Subcutaneous adipose tissue (tissue), 4 donors: ENCODE data around the gene TXNRD2. TPM values are rescaled to one million over a fixed set of nuclear protein-coding genes. Genes with fewer than 3 reads are reported as not detected.

Source experiments
- total RNA-seq, 4 donors: library from RNA; depleted of rRNA; stranded (reverse); fragments of >200 nt; gene quantifications; one replicate each; pipeline ENCODE4 v1.1.0, GENCODE V29; 2016
- TF ChIP-seq, protein P1 (sequence below): fragments of 450-650 bp; IDR thresholded peaks from one replicate; pipeline ENCODE4 v1.5.1; 2016; ENCODE audit warnings: low read depth, mild to moderate bottlenecking, control low read depth, antibody characterized with exemption, moderate library complexity

Gene TXNRD2
- total RNA-seq, 4 donors from 2014 or later, result 11.1 to 28.4 (median 15.8) TPM

DNA sequence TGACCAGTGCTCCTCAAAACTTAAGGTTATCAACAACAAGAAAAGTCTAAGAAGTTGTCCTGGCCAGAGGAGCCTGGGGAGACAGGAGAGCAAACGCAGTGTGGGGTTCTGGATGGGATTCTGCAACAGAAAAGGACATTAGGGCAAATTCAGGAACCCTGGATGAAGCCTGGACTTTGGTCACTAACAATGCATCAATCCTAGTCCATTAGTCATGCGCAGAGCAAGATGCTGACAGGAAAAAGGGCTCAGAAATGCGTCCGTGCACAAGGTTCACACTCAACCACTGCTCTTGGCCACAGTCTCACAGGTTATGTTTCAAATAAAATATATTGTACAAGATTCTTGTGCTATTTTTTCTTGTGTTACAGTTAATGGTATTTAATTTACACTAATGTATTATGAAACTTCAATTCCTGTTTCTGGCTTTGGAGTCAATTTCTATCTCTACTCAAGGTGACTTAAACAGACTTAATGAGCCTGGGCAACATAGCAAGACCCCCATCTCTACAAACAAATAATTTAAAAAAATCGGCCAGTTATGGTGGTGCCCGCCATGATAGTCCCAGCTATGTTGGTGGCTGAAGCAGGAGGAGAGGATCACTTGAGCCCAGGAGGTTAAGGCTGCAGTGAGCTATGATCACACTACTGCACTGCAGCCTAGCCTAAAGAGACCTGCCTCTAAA lies 100.5 kb downstream of the TXNRD2 start:
- TF ChIP-seq, protein P1, sequence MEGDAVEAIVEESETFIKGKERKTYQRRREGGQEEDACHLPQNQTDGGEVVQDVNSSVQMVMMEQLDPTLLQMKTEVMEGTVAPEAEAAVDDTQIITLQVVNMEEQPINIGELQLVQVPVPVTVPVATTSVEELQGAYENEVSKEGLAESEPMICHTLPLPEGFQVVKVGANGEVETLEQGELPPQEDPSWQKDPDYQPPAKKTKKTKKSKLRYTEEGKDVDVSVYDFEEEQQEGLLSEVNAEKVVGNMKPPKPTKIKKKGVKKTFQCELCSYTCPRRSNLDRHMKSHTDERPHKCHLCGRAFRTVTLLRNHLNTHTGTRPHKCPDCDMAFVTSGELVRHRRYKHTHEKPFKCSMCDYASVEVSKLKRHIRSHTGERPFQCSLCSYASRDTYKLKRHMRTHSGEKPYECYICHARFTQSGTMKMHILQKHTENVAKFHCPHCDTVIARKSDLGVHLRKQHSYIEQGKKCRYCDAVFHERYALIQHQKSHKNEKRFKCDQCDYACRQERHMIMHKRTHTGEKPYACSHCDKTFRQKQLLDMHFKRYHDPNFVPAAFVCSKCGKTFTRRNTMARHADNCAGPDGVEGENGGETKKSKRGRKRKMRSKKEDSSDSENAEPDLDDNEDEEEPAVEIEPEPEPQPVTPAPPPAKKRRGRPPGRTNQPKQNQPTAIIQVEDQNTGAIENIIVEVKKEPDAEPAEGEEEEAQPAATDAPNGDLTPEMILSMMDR, result no peak

DNA sequence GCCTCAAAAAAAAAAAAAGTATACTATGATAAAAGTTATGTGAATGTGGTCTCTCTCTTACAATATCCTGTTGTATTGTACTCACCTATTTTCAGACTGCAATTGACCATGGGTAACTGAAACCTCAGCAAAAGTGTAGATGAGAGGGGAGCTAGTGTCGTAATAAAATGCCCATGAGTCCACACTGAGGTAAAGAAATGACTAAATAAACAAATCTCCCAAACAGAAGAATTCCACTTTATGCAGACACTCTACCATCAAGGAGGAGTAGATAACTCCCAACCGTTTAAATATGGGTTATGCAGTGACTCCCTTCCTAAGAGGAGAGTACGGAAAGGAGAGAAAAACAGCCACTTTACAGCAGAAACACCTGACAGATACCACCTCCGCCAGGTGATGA lies 101.6 kb downstream of the TXNRD2 start:
- TF ChIP-seq, protein P1, result no peak

DNA sequence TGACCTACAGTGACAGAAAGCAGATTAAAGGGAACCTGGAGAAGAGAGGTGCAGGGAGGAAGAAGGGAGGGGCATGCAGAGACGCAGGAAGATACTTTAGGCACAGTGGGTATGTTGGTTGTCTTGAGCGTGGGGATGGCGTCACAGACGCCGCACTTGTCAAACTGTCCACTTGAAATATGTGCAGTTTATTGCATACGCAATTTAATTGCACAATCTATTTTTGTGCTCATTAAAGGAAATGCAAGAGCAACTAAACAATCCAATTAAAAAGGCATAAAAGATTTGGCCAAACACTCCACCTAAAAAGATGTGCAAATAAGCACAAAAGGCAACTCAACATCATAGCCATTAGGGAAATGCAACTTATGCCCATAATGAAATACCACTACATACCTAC lies 103.7 kb downstream of the TXNRD2 start:
- TF ChIP-seq, protein P1, result no peak

DNA sequence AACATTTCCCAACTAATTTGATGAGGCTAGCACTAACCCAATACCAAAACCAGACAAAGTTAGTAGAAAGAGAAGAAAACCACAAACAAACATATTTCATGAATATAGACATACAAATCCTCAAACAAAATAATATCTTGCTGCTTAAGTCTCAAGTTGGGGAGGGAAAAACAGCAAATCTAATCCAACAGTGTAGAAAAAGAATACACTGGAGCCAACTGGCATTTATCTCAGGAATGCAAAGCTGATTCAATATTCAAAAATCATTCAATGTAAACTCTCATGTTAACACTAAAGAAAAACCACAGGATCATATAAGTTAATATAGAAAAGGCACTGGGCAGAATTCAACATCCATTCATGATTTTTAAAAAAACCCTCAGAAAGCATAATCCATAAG lies 105.1 kb downstream of the TXNRD2 start:
- TF ChIP-seq, protein P1, result no peak

DNA sequence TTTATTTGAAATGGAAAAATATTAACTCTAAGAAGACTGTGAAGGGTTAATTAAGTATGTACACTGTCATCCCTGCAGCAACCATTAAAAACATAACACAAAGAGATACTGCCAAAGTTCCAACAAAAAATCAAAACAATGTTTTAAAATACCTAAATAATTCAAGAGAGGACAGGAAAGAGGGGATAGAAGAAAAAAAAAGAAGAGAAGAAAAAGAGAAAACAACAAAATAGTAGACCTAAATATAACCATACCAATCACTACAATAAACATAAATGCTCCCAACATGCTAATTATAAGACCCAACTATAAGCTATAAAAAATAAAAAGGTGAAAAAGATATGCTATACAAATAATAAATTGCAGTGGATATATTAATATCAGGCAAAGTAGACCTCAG lies 107.0 kb downstream of the TXNRD2 start:
- TF ChIP-seq, protein P1, result no peak

DNA sequence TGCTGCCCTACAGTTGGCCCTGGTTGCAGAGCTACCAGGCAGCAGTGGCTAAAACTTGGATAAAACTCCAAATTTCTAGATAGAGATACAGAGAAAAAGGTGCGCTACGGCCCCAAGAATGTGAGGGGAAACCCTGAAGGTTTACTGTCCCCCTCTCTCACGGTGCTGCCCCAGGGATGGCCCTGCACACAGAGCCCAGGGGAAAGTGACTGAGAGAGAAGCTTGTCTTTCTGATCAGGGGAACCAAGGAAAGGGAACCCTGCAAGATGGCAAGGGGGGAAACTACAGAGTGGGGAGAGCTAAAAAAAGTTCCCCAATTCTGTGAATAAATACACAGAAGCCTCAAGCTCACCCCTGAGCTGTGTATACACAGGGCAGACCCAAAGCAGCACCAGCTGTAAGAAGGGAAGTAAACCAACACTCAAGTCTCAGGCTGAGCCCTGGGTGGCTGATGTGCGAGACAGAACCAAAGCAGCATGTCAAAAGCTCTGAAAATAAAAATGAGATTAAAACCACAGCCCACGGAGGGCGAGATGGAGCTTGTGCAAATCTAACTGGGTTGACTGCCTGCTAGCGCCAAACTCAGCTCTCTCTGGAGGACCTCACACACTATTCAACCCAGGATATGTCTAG lies 109.0 kb downstream of the TXNRD2 start:
- TF ChIP-seq, protein P1, result no peak

DNA sequence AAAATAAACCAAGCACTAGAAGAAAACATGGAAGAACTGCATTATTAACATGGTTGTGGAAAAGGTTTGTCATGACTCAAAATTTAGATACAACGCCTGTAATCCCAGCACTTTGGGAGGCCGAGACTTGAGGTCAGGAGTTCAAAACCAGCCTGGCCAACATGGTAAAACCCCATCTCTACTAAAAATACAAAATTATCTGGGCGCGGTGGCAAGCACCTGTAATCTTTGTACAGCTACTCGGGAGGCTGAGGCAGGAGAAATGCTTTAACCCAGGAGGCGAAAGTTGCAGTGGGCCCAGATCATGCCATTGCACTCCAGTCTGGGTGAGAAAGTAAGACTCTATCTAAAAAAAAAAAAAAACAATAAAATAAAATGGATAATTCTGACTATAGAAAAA lies 110.6 kb downstream of the TXNRD2 start:
- TF ChIP-seq, protein P1, result no peak
